Endothelial cell of umbilical vein (primary cell): ENCODE data around the gene SLC12A9. TPM values are rescaled to one million over a fixed set of nuclear protein-coding genes. Genes with fewer than 3 reads are reported as not detected.

ENCODE experiments used
- BruUV-seq: library from RNA; stranded (reverse); fragments of 400-500 nt; replicated peaks from 2 replicates; lab custom pipeline; 2021; lab: Mats Ljungman, UMichigan
- CTCF ChIA-PET: fragments of 300-600, 350-600 bp; sonication (Branson Sonifier 250); formaldehyde crosslinking; loops from one replicate; lab custom pipeline; 2021; ENCODE audit warnings: antibody characterized with exemption, inconsistent platforms; lab: Charles Lee
- POLR2A ChIA-PET: fragments of 300-600, 350-600 bp; sonication (Branson Sonifier 250); formaldehyde crosslinking; loops from one replicate; lab custom pipeline; 2021; ENCODE audit warnings: antibody characterized with exemption, inconsistent platforms; lab: Charles Lee
- DNase-seq: peaks from one replicate; pipeline ENCODE4 v3.0.0-alpha.2; 2011; ENCODE audit warnings: low read depth, low spot score
- FAIRE-seq: peaks from 2 replicates; lab custom pipeline; 2011; peaks lifted over from hg19 to GRCh38; lab: Jason Lieb, UNC
- H2AFZ ChIP-seq: 2 replicates; pipeline ENCODE4 v1.6.0; 2012; ENCODE audit warnings: low read depth, low read length, control low read depth, inconsistent platforms
- H3K27ac ChIP-seq: 2 replicates; pipeline ENCODE4 v1.5.1; 2011; ENCODE audit warnings: low read depth, mild to moderate bottlenecking, control low read depth, low read length, moderate library complexity; ENCODE audit not compliant: insufficient read depth
- H3K27me3 ChIP-seq, 2 experiments: 2 replicates each; pipeline versions ENCODE4 v1.6.0 to v1.6.1; 2011; ENCODE audit warnings: low read length in 2 of 2, mixed read lengths in 1 of 2; ENCODE audit not compliant: control insufficient read depth in 2 of 2, insufficient read depth in 2 of 2
- H3K36me3 ChIP-seq, 2 experiments: 2 replicates in 1 of 2; 3 replicates in 1 of 2; pipeline ENCODE4 v1.5.1; 2011; ENCODE audit warnings: low read length in 2 of 2, mild to moderate bottlenecking in 1 of 2, moderate library complexity in 1 of 2; ENCODE audit not compliant: control insufficient read depth in 2 of 2, insufficient read depth in 2 of 2; ENCODE audit errors: extremely low read depth in 1 of 2
- H3K4me1 ChIP-seq: 3 replicates; pipeline ENCODE4 v1.5.1; 2011; ENCODE audit warnings: mild to moderate bottlenecking, low read length; ENCODE audit not compliant: control insufficient read depth, insufficient read depth; ENCODE audit errors: extremely low read depth
- H3K4me2 ChIP-seq: 2 replicates; pipeline ENCODE4 v1.6.1; 2011; ENCODE audit warnings: low read length, control low read depth, mixed read lengths; ENCODE audit not compliant: insufficient read depth
- H3K4me3 ChIP-seq, 3 experiments: fragments of 200-600 bp in 1 of 3; sonication (generic), shearing (Covaris generic) in 1 of 3; replicated peaks in 1 of 3; 2 replicates each; pipeline ENCODE4 v1.5.1; 2011 to 2016; ENCODE audit warnings: control low read depth in 3 of 3, low read length in 3 of 3, mild to moderate bottlenecking in 2 of 3, inconsistent platforms in 1 of 3, low read depth in 1 of 3, moderate library complexity in 1 of 3; ENCODE audit not compliant: insufficient read depth in 1 of 3
- H3K79me2 ChIP-seq: 2 replicates; pipeline ENCODE4 v1.6.0; 2012; ENCODE audit warnings: low read length, inconsistent platforms; ENCODE audit not compliant: control insufficient read depth, insufficient read depth
- H3K9ac ChIP-seq: replicated peaks from 2 replicates; pipeline ENCODE3; 2011; ENCODE audit warnings: low read length, control low read depth; ENCODE audit not compliant: insufficient read depth; ENCODE audit errors: extremely low read depth
- H3K9me1 ChIP-seq: replicated peaks from 3 replicates; pipeline ENCODE4 v1.6.0; 2011; ENCODE audit warnings: mild to moderate bottlenecking, low read length; ENCODE audit not compliant: control insufficient read depth, insufficient read depth; ENCODE audit errors: extremely low read depth
- H3K9me3 ChIP-seq: replicated peaks from 2 replicates; pipeline ENCODE4 v1.5.1; 2012; ENCODE audit warnings: low read length, inconsistent platforms; ENCODE audit not compliant: control insufficient read depth, insufficient read depth
- H4K20me1 ChIP-seq: replicated peaks from 2 replicates; pipeline ENCODE3; 2011; ENCODE audit warnings: mild to moderate bottlenecking, low read length; ENCODE audit not compliant: control insufficient read depth, insufficient read depth; ENCODE audit errors: extremely low read depth
- EZH2 ChIP-seq: IDR thresholded peaks from 2 replicates; pipeline ENCODE4 v1.6.1; 2012; ENCODE audit warnings: borderline replicate concordance, low read depth, mild to moderate bottlenecking, moderate library complexity, low read length, inconsistent platforms; ENCODE audit not compliant: severe bottlenecking
- FOS ChIP-seq: IDR thresholded peaks from 2 replicates; pipeline ENCODE4 v1.6.1; 2011; ENCODE audit warnings: mild to moderate bottlenecking, low read length, moderate library complexity, borderline replicate concordance; ENCODE audit not compliant: insufficient read depth
- GATA2 ChIP-seq: IDR thresholded peaks from 2 replicates; pipeline ENCODE4 v1.7.0; 2011; ENCODE audit warnings: low read depth, mild to moderate bottlenecking, moderate library complexity, mixed read lengths, low read length; ENCODE audit not compliant: insufficient read length, insufficient read depth
- JUN ChIP-seq: IDR thresholded peaks from 2 replicates; pipeline ENCODE4 v1.6.1; 2011; ENCODE audit warnings: borderline replicate concordance, low read depth; ENCODE audit not compliant: insufficient read length, insufficient read depth
- MYC ChIP-seq: IDR thresholded peaks from one replicate; pipeline ENCODE4 v1.6.1; 2011; ENCODE audit warnings: mild to moderate bottlenecking, low read depth, low read length
- POLR2A ChIP-seq: IDR thresholded peaks from 2 replicates; pipeline ENCODE4 v1.6.1; 2012; ENCODE audit warnings: low read depth, mild to moderate bottlenecking, control low read depth, low read length
- POLR2AphosphoS5 ChIP-seq: IDR thresholded peaks from 2 replicates; pipeline ENCODE4 v1.6.1; 2012; ENCODE audit warnings: low read depth, mild to moderate bottlenecking, control low read depth, low read length, moderate library complexity; ENCODE audit not compliant: insufficient read depth
- dilution Hi-C: fragments of 300-500 bp; cut with MboI; formaldehyde crosslinking; loops from one replicate; pipeline ENCODE4 v1.15.0; 2019; ENCODE audit warnings: low sequenced_read_pairs; ENCODE audit not compliant: extremely low pct_ligation_motif_present
- intact Hi-C: fragments of 100-400 bp; cut with micrococcal nuclease; formaldehyde crosslinking; loops from one replicate; pipeline ENCODE4 v1.10.0; 2022
- polyA plus RNA-seq, 4 experiments: library from polyadenylated mRNA; depleted of rRNA in 3 of 4; stranded (reverse) in 3 of 4; unstranded in 1 of 4; fragments of >200 nt; gene quantifications; 2 replicates each; pipeline versions ENCODE4 v1.2.1 to v1.2.3, GENCODE V29; 2011 to 2012; ENCODE audit warnings: missing spikeins in 1 of 4
- total RNA-seq: library from RNA; stranded (reverse); gene quantifications from 2 replicates; pipeline ENCODE4 v1.2.3, GENCODE V29; 2021
- TF ChIP-seq, protein P1 (sequence below): IDR thresholded peaks from 2 replicates; pipeline ENCODE4 v1.6.1; 2011; ENCODE audit not compliant: insufficient read depth, insufficient read length
- TF ChIP-seq, protein P2 (sequence below), 2 donors: IDR thresholded peaks; 1 replicate in 1 of 2; 2 replicates in 1 of 2; pipeline ENCODE4 v1.5.1; 2011; ENCODE audit warnings: low read length in 2 of 2, mild to moderate bottlenecking in 2 of 2, moderate library complexity in 2 of 2, control low read depth in 1 of 2, inconsistent platforms in 1 of 2, low read depth in 1 of 2; ENCODE audit not compliant: insufficient read depth in 1 of 2; ENCODE audit errors: extremely low read depth in 1 of 2

SLC12A9 gene
- total and polyA plus RNA-seq, 2 donors (not counting 3 experiments of a cell fraction or from before 2014, with no cell fraction given) = 35.0 to 37.0 TPM

DNA sequence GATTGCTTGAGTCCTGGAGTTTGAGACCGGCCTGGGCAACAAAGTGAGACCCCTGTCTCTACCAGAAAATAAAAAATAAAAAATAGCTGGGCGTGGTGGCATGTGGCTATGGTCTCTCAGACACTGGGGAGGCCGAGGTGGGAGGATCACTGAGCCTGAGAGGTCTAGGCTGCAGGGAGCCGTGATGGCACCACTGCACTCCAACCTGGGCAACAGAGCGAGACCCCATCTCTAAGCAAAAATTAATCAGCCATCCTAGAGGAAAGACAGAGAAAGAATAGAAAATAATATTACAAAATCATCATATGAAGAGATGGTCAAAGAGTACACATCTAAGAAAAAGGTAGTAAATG, 20.3 kb upstream of the SLC12A9 start:
- Histone ChIP-seq H3K79me2 (no peaks in the 10 kb centered on the region), H3K4me3 (no peak overlapping the region), H3K27ac (no peak overlapping the region), H2AFZ (no peak overlapping the region), H3K9me3 (no peaks in the 10 kb centered on the region), H3K9me1 (no peaks in the 10 kb centered on the region), H3K4me1 (peaks cover 26% of the 10 kb centered on the region), H3K9ac (no peak overlapping the region), H3K27me3 (no peaks in the 10 kb centered on the region), H3K4me2 (no peak overlapping the region), H3K36me3 (no peaks in the 10 kb centered on the region), H4K20me1 (no peaks in the 10 kb centered on the region)
- TF ChIP-seq FOS (no peak), GATA2 (no peak), POLR2AphosphoS5 (no peak), EZH2 (no peak), POLR2A (no peak), MYC (no peak), JUN (no peak)
- TF ChIP-seq, protein P1, sequence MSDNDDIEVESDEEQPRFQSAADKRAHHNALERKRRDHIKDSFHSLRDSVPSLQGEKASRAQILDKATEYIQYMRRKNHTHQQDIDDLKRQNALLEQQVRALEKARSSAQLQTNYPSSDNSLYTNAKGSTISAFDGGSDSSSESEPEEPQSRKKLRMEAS = no peak
- TF ChIP-seq, protein P2, sequence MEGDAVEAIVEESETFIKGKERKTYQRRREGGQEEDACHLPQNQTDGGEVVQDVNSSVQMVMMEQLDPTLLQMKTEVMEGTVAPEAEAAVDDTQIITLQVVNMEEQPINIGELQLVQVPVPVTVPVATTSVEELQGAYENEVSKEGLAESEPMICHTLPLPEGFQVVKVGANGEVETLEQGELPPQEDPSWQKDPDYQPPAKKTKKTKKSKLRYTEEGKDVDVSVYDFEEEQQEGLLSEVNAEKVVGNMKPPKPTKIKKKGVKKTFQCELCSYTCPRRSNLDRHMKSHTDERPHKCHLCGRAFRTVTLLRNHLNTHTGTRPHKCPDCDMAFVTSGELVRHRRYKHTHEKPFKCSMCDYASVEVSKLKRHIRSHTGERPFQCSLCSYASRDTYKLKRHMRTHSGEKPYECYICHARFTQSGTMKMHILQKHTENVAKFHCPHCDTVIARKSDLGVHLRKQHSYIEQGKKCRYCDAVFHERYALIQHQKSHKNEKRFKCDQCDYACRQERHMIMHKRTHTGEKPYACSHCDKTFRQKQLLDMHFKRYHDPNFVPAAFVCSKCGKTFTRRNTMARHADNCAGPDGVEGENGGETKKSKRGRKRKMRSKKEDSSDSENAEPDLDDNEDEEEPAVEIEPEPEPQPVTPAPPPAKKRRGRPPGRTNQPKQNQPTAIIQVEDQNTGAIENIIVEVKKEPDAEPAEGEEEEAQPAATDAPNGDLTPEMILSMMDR (IDR thresholded peaks at IDR 0.05; ENCODE audit: extremely low read depth in 1 of 2, insufficient read depth in 1 of 2, low read depth in 1 of 2, low read length in 2 of 2) = no peak
- BruUV-seq = no TSS peak
- intact Hi-C loops (no loop called here), dilution Hi-C loops (loop anchor here (25.0 kb wide), 1 partner anchor 120 kb away; the partner anchor contains the start of genes EPO and POP7)
- FAIRE-seq (no peak), DNase-seq (no peak)
- CTCF ChIA-PET = interaction anchor here (1.3 to 1.9 kb wide), 4 partner anchors 13 to 127 kb away, joined by 3 to 9 read pairs (median 3); partner anchors contain the start of gene SRRT
- POLR2A ChIA-PET = no interaction called here
